Right atrium auricular region (tissue), 2 donors: Measurements from ENCODE around the gene PCSK6. TPM values are rescaled to one million over a fixed set of nuclear protein-coding genes. Genes with fewer than 3 reads are reported as not detected.
"Not testable (repeated sequence)": the region's sequence is repeated elsewhere in the genome, so short reads cannot be mapped to it uniquely, and the experiment has no call there.

Experiments
- DNase-seq: peaks from one replicate; pipeline ENCODE4 v3.0.0-alpha.2; 2019; ENCODE audit warnings: low spot score
- H3K27ac ChIP-seq, 2 donors: fragments of 200-600 bp; sonication (generic); 1 replicate in 1 of 2; 2 replicates in 1 of 2; pipeline ENCODE4 v1.5.1; 2016 to 2019
- H3K27me3 ChIP-seq, 2 donors: fragments of 200-600 bp; sonication (generic); one replicate each; pipeline versions ENCODE4 v1.5.1 to v1.6.0; 2017 to 2019
- H3K36me3 ChIP-seq: fragments of 200-600 bp; sonication (generic); one replicate; pipeline ENCODE4 v1.5.1; 2016
- H3K4me1 ChIP-seq, 2 donors: fragments of 200-600 bp; sonication (generic); one replicate each; pipeline versions ENCODE4 v1.5.1 to v1.6.0; 2017 to 2019
- H3K4me3 ChIP-seq, 2 donors: fragments of 200-600 bp; sonication (generic); 1 replicate in 1 of 2; 2 replicates in 1 of 2; pipeline ENCODE4 v1.5.1; 2017 to 2019; ENCODE audit warnings: mild to moderate bottlenecking in 1 of 2, moderate library complexity in 1 of 2
- H3K9me3 ChIP-seq, 2 donors: fragments of 200-600 bp; sonication (generic); one replicate each; pipeline ENCODE4 v1.5.1; 2019
- CTCF ChIP-seq, 2 donors: fragments of 200-600 bp; sonication (generic); IDR thresholded peaks; one replicate each; pipeline ENCODE4 v1.5.1; 2019; ENCODE audit warnings: antibody characterized with exemption in 2 of 2
- total RNA-seq, 2 donors: library from RNA; depleted of rRNA; stranded (reverse); fragments of >200 nt; gene quantifications; one replicate each; pipeline ENCODE4 v1.1.0, GENCODE V29; 2016

The PCSK6 gene
- total RNA-seq, 2 donors from 2014 or later: 14.4 to 19.9 TPM

GRCh38 chr15:101469520-101470288 lies 19.8 kb downstream of the PCSK6 start:
- Histone ChIP-seq H3K36me3 (no peaks in the 10 kb centered on the region), H3K4me1 (peaks cover 0 to 11% of the 10 kb centered on the region in 2 donors), H3K4me3 (no peak overlapping the region), H3K9me3 (no peaks in the 10 kb centered on the region), H3K27ac (peak overlapping the region; percentile 66 to 75), H3K27me3 (no peaks in the 10 kb centered on the region)
- TF ChIP-seq CTCF (IDR thresholded peaks at IDR 0.05): no peak
- no peak for DNase-seq

- no peak for TF ChIP-seq CTCF (IDR thresholded peaks at IDR 0.05)
- no peak overlapping the region for H3K27ac ChIP-seq
- no peaks in the 10 kb centered on the region for H3K36me3 ChIP-seq
- no peak overlapping the region for H3K4me3 ChIP-seq
- no peaks in the 10 kb centered on the region for H3K27me3 ChIP-seq
- DNase-seq: no peak
- no peaks in the 10 kb centered on the region for H3K9me3 ChIP-seq
- peaks cover 0 to 11% of the 10 kb centered on the region in 2 donors for H3K4me1 ChIP-seq
Observed at GRCh38 chr15:101466188-101466587, 23.3 kb downstream of the PCSK6 start.

- H3K36me3 ChIP-seq: no peaks in the 10 kb centered on the region
- TF ChIP-seq CTCF (IDR thresholded peaks at IDR 0.05): no peak
Observed at GRCh38 chr15:101464999-101465669, 24.4 kb downstream of the PCSK6 start.

GRCh38 chr15:101464256-101464998 lies 25.1 kb downstream of the PCSK6 start:
- Histone ChIP-seq H3K27ac (no peak overlapping the region), H3K4me3 (no peak overlapping the region), H3K27me3 (no peaks in the 10 kb centered on the region), H3K4me1 (peaks cover 0 to 5% of the 10 kb centered on the region in 2 donors), H3K9me3 (no peaks in the 10 kb centered on the region), H3K36me3 (no peaks in the 10 kb centered on the region)
- DNase-seq: no peak
- TF ChIP-seq CTCF (IDR thresholded peaks at IDR 0.05): no peak

More at GRCh38 chr15:101464999-101465669, 24.4 kb downstream of the PCSK6 start:
- H3K4me3 ChIP-seq: no peak overlapping the region
- H3K27me3 ChIP-seq: no peaks in the 10 kb centered on the region
- no peak overlapping the region for H3K27ac ChIP-seq
- peaks cover 0 to 9% of the 10 kb centered on the region in 2 donors for H3K4me1 ChIP-seq
- H3K9me3 ChIP-seq: no peaks in the 10 kb centered on the region
- no peak for DNase-seq

- DNase-seq, H3K9me3 ChIP-seq, H3K27ac ChIP-seq, H3K4me3 ChIP-seq, H3K36me3 ChIP-seq, H3K4me1 ChIP-seq, H3K27me3 ChIP-seq: not testable (repeated sequence)
Observed at GRCh38 chr15:101463696-101464095, 25.8 kb downstream of the PCSK6 start.

- no peaks in the 10 kb centered on the region for H3K4me1 ChIP-seq
- H3K4me3 ChIP-seq: no peak overlapping the region
- DNase-seq: no peak
- H3K27me3 ChIP-seq: no peaks in the 10 kb centered on the region
- TF ChIP-seq CTCF (IDR thresholded peaks at IDR 0.05): no peak
- no peak overlapping the region for H3K27ac ChIP-seq
- H3K9me3 ChIP-seq: no peaks in the 10 kb centered on the region
- H3K36me3 ChIP-seq: no peaks in the 10 kb centered on the region
Observed at GRCh38 chr15:101463270-101463669, 26.2 kb downstream of the PCSK6 start.
